Measurements from ENCODE around the gene PHF1. TPM values are rescaled to one million over a fixed set of nuclear protein-coding genes. Genes with fewer than 3 reads are reported as not detected.
A peak's percentile ranks its signal among the peaks of the same experiment; 100 is the strongest.

The PHF1 gene
- total RNA-seq, 1 donor from 2014 or later, result 58.1 TPM

GRCh38 chr6:33380272-33380981 is 30.4 kb upstream of the PHF1 start:
- H3K4me3 Mint-ChIP-seq (ENCODE audit: low read depth), result no peak overlapping the region
- no peaks in the 10 kb centered on the region for H3K9me3 Mint-ChIP-seq (ENCODE audit: low read depth)
- H3K27me3 Mint-ChIP-seq, result no peaks in the 10 kb centered on the region
- no peak overlapping the region for H3K27ac Mint-ChIP-seq
- peaks cover 2% of the 10 kb centered on the region for H3K4me1 Mint-ChIP-seq (ENCODE audit: low read depth)
- TF ChIP-seq CTCF (IDR thresholded peaks at IDR 0.05; ENCODE audit: unreplicated experiment), result no peak
- no peaks in the 10 kb centered on the region for H3K36me3 Mint-ChIP-seq (ENCODE audit: insufficient read depth)
- DNase-seq (ENCODE audit: low spot score, unreplicated experiment), result no peak

GRCh38 chr6:33383427-33384185 is 27.2 kb upstream of the PHF1 start:
- Mint-ChIP-seq H3K4me3 (ENCODE audit: low read depth) (no peak overlapping the region), H3K9me3 (ENCODE audit: low read depth) (no peaks in the 10 kb centered on the region), H3K4me1 (ENCODE audit: low read depth) (peaks cover 2% of the 10 kb centered on the region), H3K27me3 (no peaks in the 10 kb centered on the region), H3K36me3 (ENCODE audit: insufficient read depth) (no peaks in the 10 kb centered on the region), H3K27ac (no peak overlapping the region)
- no peak for DNase-seq (ENCODE audit: low spot score, unreplicated experiment)
- no peak for TF ChIP-seq CTCF (IDR thresholded peaks at IDR 0.05; ENCODE audit: unreplicated experiment)

GRCh38 chr6:33384581-33385020 is 26.2 kb upstream of the PHF1 start:
- H3K9me3 Mint-ChIP-seq (ENCODE audit: low read depth), result no peaks in the 10 kb centered on the region
- H3K4me1 Mint-ChIP-seq (ENCODE audit: low read depth), result peaks cover 2% of the 10 kb centered on the region
- no peak for DNase-seq (ENCODE audit: low spot score, unreplicated experiment)
- peak; percentile 32 for TF ChIP-seq CTCF (IDR thresholded peaks at IDR 0.05; ENCODE audit: unreplicated experiment)
- no peak overlapping the region for H3K27ac Mint-ChIP-seq
- no peaks in the 10 kb centered on the region for H3K27me3 Mint-ChIP-seq
- no peak overlapping the region for H3K4me3 Mint-ChIP-seq (ENCODE audit: low read depth)
- H3K36me3 Mint-ChIP-seq (ENCODE audit: insufficient read depth), result no peaks in the 10 kb centered on the region

- H3K27ac Mint-ChIP-seq, result peak overlapping the region; percentile 95
- no peak overlapping the region for H3K4me3 Mint-ChIP-seq (ENCODE audit: low read depth)
- H3K27me3 Mint-ChIP-seq, result no peaks in the 10 kb centered on the region
- no peaks in the 10 kb centered on the region for H3K9me3 Mint-ChIP-seq (ENCODE audit: low read depth)
- H3K36me3 Mint-ChIP-seq (ENCODE audit: insufficient read depth), result peaks cover 1% of the 10 kb centered on the region
- no peak for TF ChIP-seq CTCF (IDR thresholded peaks at IDR 0.05; ENCODE audit: unreplicated experiment)
- DNase-seq (ENCODE audit: low spot score, unreplicated experiment), result no peak
- peaks cover 24% of the 10 kb centered on the region for H3K4me1 Mint-ChIP-seq (ENCODE audit: low read depth)
Observed at GRCh38 chr6:33390173-33390572, 20.6 kb upstream of the PHF1 start.

GRCh38 chr6:33390767-33391277 is 20.0 kb upstream of the PHF1 start:
- H3K27ac Mint-ChIP-seq, result peak overlapping the region; percentile 95
- no peaks in the 10 kb centered on the region for H3K27me3 Mint-ChIP-seq
- DNase-seq (ENCODE audit: low spot score, unreplicated experiment), result no peak
- peaks cover 27% of the 10 kb centered on the region for H3K4me1 Mint-ChIP-seq (ENCODE audit: low read depth)
- no peak for TF ChIP-seq CTCF (IDR thresholded peaks at IDR 0.05; ENCODE audit: unreplicated experiment)
- H3K4me3 Mint-ChIP-seq (ENCODE audit: low read depth), result peak overlapping the region; percentile 90
- peaks cover 1% of the 10 kb centered on the region for H3K36me3 Mint-ChIP-seq (ENCODE audit: insufficient read depth)
- no peaks in the 10 kb centered on the region for H3K9me3 Mint-ChIP-seq (ENCODE audit: low read depth)

Measured in progenitor cell of endocrine pancreas (in vitro differentiated cells).